ENCODE results near the gene POM121. TPM values are rescaled to one million over a fixed set of nuclear protein-coding genes. Genes with fewer than 3 reads are reported as not detected.
"Not testable (repeated sequence)": the region's sequence is repeated elsewhere in the genome, so short reads cannot be mapped to it uniquely, and the experiment has no call there.

The POM121 gene
- polyA plus RNA-seq, 3 donors, result 3.4 to 18.8 (median 5.1) TPM

GRCh38 chr7:72974781-72975180, 49.9 kb downstream of the POM121 start:
- H3K9me3 ChIP-seq (replicated peaks in 1 of 2; ENCODE audit: control insufficient read depth in 1 of 2, insufficient read depth in 1 of 2, low read length in 2 of 2); intact Hi-C loops (cut with micrococcal nuclease); H3K27me3 ChIP-seq (ENCODE audit: control insufficient read depth in 2 of 2, insufficient read depth in 2 of 2, low read length in 2 of 2); H3K36me3 ChIP-seq (replicated peaks in 1 of 2; ENCODE audit: control insufficient read depth in 1 of 2, insufficient read depth in 2 of 2, low read length in 2 of 2); H3K4me2 ChIP-seq (replicated peaks; ENCODE audit: extremely low read depth, low read length, poor library complexity, severe bottlenecking); H4K20me1 ChIP-seq (ENCODE audit: insufficient read depth, low read length); H3K4me3 ChIP-seq (replicated peaks in 1 of 3; ENCODE audit: low read depth in 2 of 3, low read length in 3 of 3); H3K27me3 Mint-ChIP-seq (ENCODE audit: low read depth in 3 of 3); H3K36me3 Mint-ChIP-seq; H3K9ac ChIP-seq (ENCODE audit: insufficient read depth, low read length, poor library complexity, severe bottlenecking); H2AFZ ChIP-seq (ENCODE audit: insufficient read depth, low read depth, low read length, poor library complexity, severe bottlenecking); H3K79me2 ChIP-seq (ENCODE audit: insufficient read depth, low read length); H3K4me1 ChIP-seq (ENCODE audit: control insufficient read depth in 1 of 2, insufficient read depth in 2 of 2, low read length in 2 of 2); H3K4me1 Mint-ChIP-seq; H3K27ac ChIP-seq (ENCODE audit: low read depth in 1 of 2, low read length in 2 of 2); DNase-seq; H3K9me3 Mint-ChIP-seq; H3K4me3 Mint-ChIP-seq: not testable (repeated sequence)
- no CpG with 5 or more reads among the region's 7 CpGs for WGBS (ENCODE audit: insufficient coverage)
- H3K27ac Mint-ChIP-seq, result peak overlapping the region in 1 of 7 donors; percentile 54

- 100% methylated on average over 1 of the region's 55 CpGs for WGBS (ENCODE audit: insufficient coverage)
- H3K27me3 ChIP-seq (ENCODE audit: control insufficient read depth in 2 of 2, insufficient read depth in 2 of 2, low read length in 2 of 2); H2AFZ ChIP-seq (ENCODE audit: insufficient read depth, low read depth, low read length, poor library complexity, severe bottlenecking); H3K4me1 ChIP-seq (ENCODE audit: control insufficient read depth in 1 of 2, insufficient read depth in 2 of 2, low read length in 2 of 2); H3K36me3 ChIP-seq (replicated peaks in 1 of 2; ENCODE audit: control insufficient read depth in 1 of 2, insufficient read depth in 2 of 2, low read length in 2 of 2); H3K79me2 ChIP-seq (ENCODE audit: insufficient read depth, low read length); H3K27ac ChIP-seq (ENCODE audit: low read depth in 1 of 2, low read length in 2 of 2); DNase-seq; H4K20me1 ChIP-seq (ENCODE audit: insufficient read depth, low read length); intact Hi-C loops (cut with micrococcal nuclease); H3K4me2 ChIP-seq (replicated peaks; ENCODE audit: extremely low read depth, low read length, poor library complexity, severe bottlenecking); H3K9me3 ChIP-seq (replicated peaks in 1 of 2; ENCODE audit: control insufficient read depth in 1 of 2, insufficient read depth in 1 of 2, low read length in 2 of 2); H3K36me3 Mint-ChIP-seq; H3K27ac Mint-ChIP-seq; H3K4me3 ChIP-seq (replicated peaks in 1 of 3; ENCODE audit: low read depth in 2 of 3, low read length in 3 of 3); H3K27me3 Mint-ChIP-seq (ENCODE audit: low read depth in 3 of 3); H3K4me3 Mint-ChIP-seq; H3K9me3 Mint-ChIP-seq; H3K9ac ChIP-seq (ENCODE audit: insufficient read depth, low read length, poor library complexity, severe bottlenecking); H3K4me1 Mint-ChIP-seq: not testable (repeated sequence)
Measured at GRCh38 chr7:72975656-72976286, 50.9 kb downstream of the POM121 start.

- H3K36me3 ChIP-seq (replicated peaks in 1 of 2; ENCODE audit: control insufficient read depth in 1 of 2, insufficient read depth in 2 of 2, low read length in 2 of 2); intact Hi-C loops (cut with micrococcal nuclease); H3K9me3 Mint-ChIP-seq; H3K27me3 ChIP-seq (ENCODE audit: control insufficient read depth in 2 of 2, insufficient read depth in 2 of 2, low read length in 2 of 2); H3K27me3 Mint-ChIP-seq (ENCODE audit: low read depth in 3 of 3); H4K20me1 ChIP-seq (ENCODE audit: insufficient read depth, low read length); H3K4me1 ChIP-seq (ENCODE audit: control insufficient read depth in 1 of 2, insufficient read depth in 2 of 2, low read length in 2 of 2); DNase-seq; H3K9me3 ChIP-seq (replicated peaks in 1 of 2; ENCODE audit: control insufficient read depth in 1 of 2, insufficient read depth in 1 of 2, low read length in 2 of 2); H2AFZ ChIP-seq (ENCODE audit: insufficient read depth, low read depth, low read length, poor library complexity, severe bottlenecking); H3K27ac Mint-ChIP-seq; H3K4me1 Mint-ChIP-seq; H3K4me3 Mint-ChIP-seq; H3K4me3 ChIP-seq (replicated peaks in 1 of 3; ENCODE audit: low read depth in 2 of 3, low read length in 3 of 3); H3K27ac ChIP-seq (ENCODE audit: low read depth in 1 of 2, low read length in 2 of 2); H3K4me2 ChIP-seq (replicated peaks; ENCODE audit: extremely low read depth, low read length, poor library complexity, severe bottlenecking); H3K79me2 ChIP-seq (ENCODE audit: insufficient read depth, low read length); H3K9ac ChIP-seq (ENCODE audit: insufficient read depth, low read length, poor library complexity, severe bottlenecking); H3K36me3 Mint-ChIP-seq: not testable (repeated sequence)
- WGBS (ENCODE audit: insufficient coverage), result no CpG with 5 or more reads among the region's 12 CpGs
Measured at GRCh38 chr7:72976434-72976833, 51.5 kb downstream of the POM121 start.

- H2AFZ ChIP-seq (ENCODE audit: insufficient read depth, low read depth, low read length, poor library complexity, severe bottlenecking); H3K4me3 ChIP-seq (replicated peaks in 1 of 3; ENCODE audit: low read depth in 2 of 3, low read length in 3 of 3); H3K4me1 Mint-ChIP-seq; H3K27ac Mint-ChIP-seq; intact Hi-C loops (cut with micrococcal nuclease); H3K27ac ChIP-seq (ENCODE audit: low read depth in 1 of 2, low read length in 2 of 2); H3K4me1 ChIP-seq (ENCODE audit: control insufficient read depth in 1 of 2, insufficient read depth in 2 of 2, low read length in 2 of 2); H3K4me3 Mint-ChIP-seq; H3K36me3 ChIP-seq (replicated peaks in 1 of 2; ENCODE audit: control insufficient read depth in 1 of 2, insufficient read depth in 2 of 2, low read length in 2 of 2); H3K79me2 ChIP-seq (ENCODE audit: insufficient read depth, low read length); H4K20me1 ChIP-seq (ENCODE audit: insufficient read depth, low read length); H3K36me3 Mint-ChIP-seq; H3K9ac ChIP-seq (ENCODE audit: insufficient read depth, low read length, poor library complexity, severe bottlenecking); H3K27me3 Mint-ChIP-seq (ENCODE audit: low read depth in 3 of 3); H3K9me3 Mint-ChIP-seq; DNase-seq; H3K9me3 ChIP-seq (replicated peaks in 1 of 2; ENCODE audit: control insufficient read depth in 1 of 2, insufficient read depth in 1 of 2, low read length in 2 of 2); H3K4me2 ChIP-seq (replicated peaks; ENCODE audit: extremely low read depth, low read length, poor library complexity, severe bottlenecking); H3K27me3 ChIP-seq (ENCODE audit: control insufficient read depth in 2 of 2, insufficient read depth in 2 of 2, low read length in 2 of 2): not testable (repeated sequence)
- WGBS (ENCODE audit: insufficient coverage), result no CpG with 5 or more reads among the region's 6 CpGs
Measured at GRCh38 chr7:72980382-72980781, 55.5 kb downstream of the POM121 start.
